GM23338 (cell line): ENCODE data around the gene SHISAL2A.

Experiments
- CREB1 ChIP-seq: fragments of 250-450 bp; sonication (Bioruptor Pico); IDR thresholded peaks from 2 replicates; pipeline ENCODE4 v1.5.0; 2020; ENCODE audit warnings: low read depth, mild to moderate bottlenecking, moderate library complexity
- CTCF ChIP-seq, 2 experiments: fragments of 200-600 bp in 1 of 2; sonication (generic) in 1 of 2; conservative IDR thresholded peaks; 2 replicates each; pipeline versions ENCODE4 v1.5.1 to v1.6.1; 2016 to 2017; ENCODE audit warnings: antibody characterized with exemption in 2 of 2, low read depth in 2 of 2, mild to moderate bottlenecking in 2 of 2, moderate library complexity in 1 of 2
- ETS1 ChIP-seq: IDR thresholded peaks from 2 replicates; pipeline ENCODE4 v1.6.1; 2016; ENCODE audit warnings: antibody characterized with exemption
- EZH2 ChIP-seq: fragments of 200-600 bp; sonication (generic); IDR thresholded peaks from one replicate; pipeline ENCODE4 v1.8.0; 2017; ENCODE audit warnings: antibody characterized with exemption, mild to moderate bottlenecking, low read depth; ENCODE audit not compliant: unreplicated experiment
- EZH2phosphoT487 ChIP-seq: fragments of 200-600 bp; sonication (generic); IDR thresholded peaks from one replicate; pipeline ENCODE4 v1.8.1; 2018; ENCODE audit warnings: antibody characterized with exemption; ENCODE audit not compliant: unreplicated experiment
- POLR2AphosphoS5 ChIP-seq: IDR thresholded peaks from 2 replicates; pipeline ENCODE4 v1.6.1; 2016; ENCODE audit warnings: antibody characterized with exemption, low read depth
- REST ChIP-seq: IDR thresholded peaks from one replicate; pipeline ENCODE4 v1.6.1; 2018; ENCODE audit warnings: antibody characterized with exemption; ENCODE audit not compliant: unreplicated experiment
- STAT1 ChIP-seq: IDR thresholded peaks from one replicate; pipeline ENCODE4 v1.6.1; 2016; ENCODE audit warnings: antibody characterized with exemption; ENCODE audit not compliant: unreplicated experiment
- ZNF462 ChIP-seq: fragments of 250-450 bp; sonication (Bioruptor Pico); IDR thresholded peaks from 2 replicates; pipeline ENCODE4 v1.5.0; 2020; ENCODE audit warnings: mild to moderate bottlenecking, moderate library complexity

- TF ChIP-seq EZH2 (no peak), CREB1 (CRISPR knock-in tag) (no peak), CTCF (conservative IDR thresholded peaks at IDR 0.05; ENCODE audit: low read depth in 2 of 2) (no peak), EZH2phosphoT487 (no peak), REST (no peak), POLR2AphosphoS5 (no peak), ETS1 (no peak), STAT1 (no peak), ZNF462 (CRISPR knock-in tag) (no peak)
Measured at GRCh38 chr1:52653207-52653849, 20.4 kb downstream of the SHISAL2A start.
